SK-N-SH treated with all-trans-retinoic acid at 6 μM for 48 hours (cell line): ENCODE data around the gene MERTK.
"Not testable (repeated sequence)": the region's sequence is repeated elsewhere in the genome, so short reads cannot be mapped to it uniquely, and the experiment has no call there.

ENCODE experiments used
- ATAC-seq: fragments of 200-7000 bp; cut with Tn5 transposase; 3 replicates; pipeline ENCODE4 v1.9.1; 2020; ENCODE audit warnings: mild to moderate bottlenecking, moderate library complexity
- ARNTL ChIP-seq: fragments of 450-650 bp; formaldehyde crosslinking; IDR thresholded peaks from 2 replicates; pipeline ENCODE4 v1.5.0; 2020; ENCODE audit warnings: low read depth, mild to moderate bottlenecking, moderate library complexity, borderline replicate concordance
- OSR1 ChIP-seq: fragments of 250-450 bp; sonication (Bioruptor Pico); IDR thresholded peaks from 2 replicates; pipeline ENCODE4 v1.8.0; 2022; ENCODE audit warnings: moderate library complexity, mild to moderate bottlenecking, inconsistent platforms
- PPARA ChIP-seq: fragments of 250-450 bp; sonication (Bioruptor Pico); IDR thresholded peaks from 2 replicates; pipeline ENCODE4 v1.5.0; 2020; ENCODE audit warnings: mild to moderate bottlenecking, borderline replicate concordance
- RARB ChIP-seq: fragments of 250-450 bp; sonication (Bioruptor Pico); IDR thresholded peaks from 2 replicates; pipeline ENCODE4 v1.8.0; 2021; ENCODE audit warnings: mild to moderate bottlenecking, moderate library complexity
- TCF4 ChIP-seq: fragments of 250-450 bp; sonication (Bioruptor Pico); IDR thresholded peaks from 2 replicates; pipeline ENCODE4 v1.8.0; 2021; ENCODE audit warnings: mild to moderate bottlenecking, moderate library complexity, borderline replicate concordance
- TOX ChIP-seq: fragments of 250-450 bp; sonication (Bioruptor Pico); IDR thresholded peaks from 2 replicates; pipeline ENCODE4 v1.8.0; 2021; ENCODE audit warnings: mild to moderate bottlenecking, moderate library complexity, borderline replicate concordance
- ZFP3 ChIP-seq: fragments of 250-450 bp; sonication (Bioruptor Pico); IDR thresholded peaks from 2 replicates; pipeline ENCODE4 v1.5.0; 2020; ENCODE audit warnings: mild to moderate bottlenecking, moderate library complexity
- ZNF70 ChIP-seq: fragments of 450-650 bp; formaldehyde crosslinking; IDR thresholded peaks from 2 replicates; pipeline ENCODE4 v1.5.0; 2020; ENCODE audit warnings: mild to moderate bottlenecking, moderate library complexity
- ZNF8 ChIP-seq: fragments of 450-650 bp; formaldehyde crosslinking; IDR thresholded peaks from 2 replicates; pipeline ENCODE4 v1.5.0; 2020; ENCODE audit warnings: mild to moderate bottlenecking, moderate library complexity
- TF ChIP-seq, protein P1 (sequence below): fragments of 250-450 bp; sonication (Bioruptor Pico); IDR thresholded peaks from 2 replicates; pipeline ENCODE4 v1.8.0; 2021; ENCODE audit warnings: low read depth, mild to moderate bottlenecking, moderate library complexity, borderline replicate concordance
- TF ChIP-seq, protein P2 (sequence below): fragments of 250-450 bp; sonication (Bioruptor Pico); IDR thresholded peaks from 2 replicates; pipeline ENCODE4 v1.5.1; 2020; ENCODE audit warnings: low read depth, mild to moderate bottlenecking, moderate library complexity
- TF ChIP-seq, protein P3 (sequence below): fragments of 250-450 bp; sonication (Bioruptor Pico); IDR thresholded peaks from 2 replicates; pipeline ENCODE4 v1.5.1; 2021; ENCODE audit warnings: mild to moderate bottlenecking, moderate library complexity

Gene MERTK

DNA sequence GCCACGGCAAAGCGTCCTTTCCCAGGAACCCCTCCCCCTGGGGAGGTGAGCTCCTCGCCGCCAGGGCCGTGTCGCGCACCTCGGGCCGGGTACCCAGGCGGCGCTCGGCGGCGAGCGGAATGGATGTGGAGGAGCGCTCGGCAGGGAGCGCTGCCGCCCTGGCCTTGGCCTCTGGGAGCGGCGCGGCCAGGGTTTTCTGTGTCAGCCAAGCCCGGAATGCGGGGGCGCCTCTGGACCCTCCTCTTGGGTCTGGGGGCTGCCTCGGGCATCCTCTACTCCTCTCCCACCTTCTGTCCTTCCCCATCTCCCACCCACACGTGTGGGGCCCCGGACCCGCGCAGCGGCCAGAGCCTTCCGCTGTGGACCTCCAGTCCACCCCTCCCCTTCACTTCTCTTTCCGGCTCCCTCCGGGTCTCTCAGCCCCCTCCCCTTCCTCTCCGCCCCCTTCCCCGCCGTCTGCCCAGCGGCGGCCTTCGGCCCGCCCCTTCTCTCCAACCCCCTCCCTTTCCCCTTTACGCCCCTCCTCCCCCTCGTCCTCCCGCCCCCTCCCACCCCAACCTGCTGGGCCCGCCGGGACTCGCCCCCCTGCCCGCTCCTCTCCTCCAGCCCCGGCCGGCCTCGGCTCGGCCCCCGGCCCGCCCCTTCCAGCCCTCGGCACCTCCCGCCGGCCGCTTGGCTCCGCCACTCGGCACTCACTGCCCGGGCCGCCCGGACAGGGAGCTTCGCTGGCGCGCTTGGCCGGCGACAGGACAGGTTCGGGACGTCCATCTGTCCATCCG is at the start of gene MERTK:
MERTK (plus strand) TSS at position 684 of the 779 bp plus-strand sequence. CDS start 129 bp downstream, outside the sequence.
- TF ChIP-seq ZFP3 (CRISPR knock-in tag) = peak; percentile 19; the same call in 1 of the 2 replicates
- TF ChIP-seq, protein P1, sequence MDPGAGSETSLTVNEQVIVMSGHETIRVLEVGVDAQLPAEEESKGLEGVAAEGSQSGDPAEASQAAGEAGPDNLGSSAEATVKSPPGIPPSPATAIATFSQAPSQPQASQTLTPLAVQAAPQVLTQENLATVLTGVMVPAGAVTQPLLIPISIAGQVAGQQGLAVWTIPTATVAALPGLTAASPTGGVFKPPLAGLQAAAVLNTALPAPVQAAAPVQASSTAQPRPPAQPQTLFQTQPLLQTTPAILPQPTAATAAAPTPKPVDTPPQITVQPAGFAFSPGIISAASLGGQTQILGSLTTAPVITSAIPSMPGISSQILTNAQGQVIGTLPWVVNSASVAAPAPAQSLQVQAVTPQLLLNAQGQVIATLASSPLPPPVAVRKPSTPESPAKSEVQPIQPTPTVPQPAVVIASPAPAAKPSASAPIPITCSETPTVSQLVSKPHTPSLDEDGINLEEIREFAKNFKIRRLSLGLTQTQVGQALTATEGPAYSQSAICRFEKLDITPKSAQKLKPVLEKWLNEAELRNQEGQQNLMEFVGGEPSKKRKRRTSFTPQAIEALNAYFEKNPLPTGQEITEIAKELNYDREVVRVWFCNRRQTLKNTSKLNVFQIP (CRISPR knock-in tag) = no peak
- ATAC-seq = peak; percentile 92

DNA sequence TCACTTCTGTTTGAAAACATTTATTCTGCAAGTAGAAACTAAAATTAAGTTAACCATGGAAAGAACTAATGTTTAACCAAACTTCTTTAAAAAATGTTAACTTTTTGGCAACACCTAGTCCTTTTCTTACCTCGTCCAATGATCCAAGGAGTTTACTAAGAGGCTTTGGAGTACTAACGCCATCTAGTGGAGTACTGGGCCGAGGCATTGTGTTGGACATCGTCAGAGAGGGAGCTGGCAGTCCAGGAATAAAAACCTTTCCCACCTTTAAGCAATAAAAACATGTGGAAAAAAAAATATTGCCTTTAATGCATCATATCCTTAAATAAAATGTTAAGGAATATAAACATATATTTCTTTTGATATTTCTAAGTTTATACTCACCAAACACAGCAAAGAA is 47.8 kb upstream of the MERTK start:
- ATAC-seq = peak; percentile 96

DNA sequence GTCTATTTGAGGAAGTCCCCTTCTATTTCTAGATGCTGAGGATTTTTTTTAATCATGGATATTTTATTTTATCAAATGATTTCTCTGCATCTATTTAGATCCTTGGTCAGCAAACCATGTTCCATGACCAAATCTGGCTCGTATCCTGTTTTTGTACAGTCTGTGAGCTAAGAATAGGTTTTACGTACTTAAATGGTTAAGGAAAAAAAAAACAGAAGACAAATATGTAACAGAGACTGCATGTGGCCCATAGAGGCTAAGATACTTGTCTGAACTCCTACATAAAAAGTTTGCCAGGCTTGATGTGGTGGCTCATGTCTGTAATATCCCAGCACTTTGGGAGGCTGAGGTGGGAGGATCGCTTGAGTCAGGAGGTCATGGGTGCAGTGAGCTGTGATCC is 45.9 kb upstream of the MERTK start:
- ATAC-seq = not testable (repeated sequence)

DNA sequence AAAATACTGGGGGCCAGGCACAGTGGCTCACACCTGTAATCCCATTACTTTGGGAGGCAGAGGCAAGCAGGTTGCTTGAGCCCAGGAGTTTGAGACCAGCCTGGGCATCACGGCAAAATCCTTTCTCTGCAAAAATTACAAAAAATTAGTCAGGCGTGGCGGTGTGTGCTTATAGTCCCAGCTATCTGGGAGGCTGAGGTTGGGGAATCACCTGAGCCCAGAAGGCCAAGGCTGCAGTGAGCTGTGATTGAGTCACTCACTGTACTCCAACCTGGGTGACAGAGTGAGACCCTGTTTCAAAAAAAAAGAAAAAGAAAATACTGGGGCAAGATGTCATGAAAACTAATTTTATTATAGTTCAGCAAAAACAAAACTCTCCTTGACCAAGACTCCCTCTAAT is 38.4 kb upstream of the MERTK start:
- ATAC-seq = not testable (repeated sequence)

DNA sequence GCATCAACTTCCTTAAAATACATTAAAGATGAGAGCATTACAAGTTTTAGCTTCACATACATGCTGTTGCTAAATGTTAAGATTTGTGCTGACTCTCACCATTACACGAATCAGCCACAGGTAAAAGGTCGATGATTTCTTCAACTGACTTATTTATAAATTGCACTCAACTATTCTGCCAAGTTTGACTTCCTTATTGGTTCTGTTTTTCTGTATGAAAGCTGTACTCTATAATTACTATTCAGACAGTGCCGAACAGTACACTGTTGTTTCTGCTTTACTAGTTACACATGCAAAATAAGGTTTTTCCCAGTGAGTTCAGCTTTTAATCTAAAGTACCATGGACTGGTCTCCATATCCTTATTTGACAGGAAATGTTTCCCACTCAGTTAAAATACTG is 33.3 kb upstream of the MERTK start:
- ATAC-seq = not testable (repeated sequence)

DNA sequence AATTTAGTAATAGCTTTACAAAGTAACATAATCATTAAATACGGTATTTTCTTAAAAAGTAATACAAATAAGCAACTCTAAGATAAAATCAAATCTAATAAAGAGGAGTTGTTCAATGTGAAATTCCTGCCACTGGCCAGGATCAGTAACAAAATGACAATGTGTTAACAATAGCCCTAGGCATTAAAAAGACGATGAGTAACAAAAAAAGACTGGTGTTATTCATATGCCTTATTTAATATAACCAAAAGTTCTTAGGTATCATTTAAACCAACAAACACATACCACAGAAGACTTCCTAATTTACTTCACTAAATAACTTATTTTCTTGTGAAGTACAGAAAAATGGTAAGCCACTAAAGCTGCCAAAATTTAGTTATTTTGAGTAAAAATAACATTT is 25.6 kb upstream of the MERTK start:
- ATAC-seq = not testable (repeated sequence)

DNA sequence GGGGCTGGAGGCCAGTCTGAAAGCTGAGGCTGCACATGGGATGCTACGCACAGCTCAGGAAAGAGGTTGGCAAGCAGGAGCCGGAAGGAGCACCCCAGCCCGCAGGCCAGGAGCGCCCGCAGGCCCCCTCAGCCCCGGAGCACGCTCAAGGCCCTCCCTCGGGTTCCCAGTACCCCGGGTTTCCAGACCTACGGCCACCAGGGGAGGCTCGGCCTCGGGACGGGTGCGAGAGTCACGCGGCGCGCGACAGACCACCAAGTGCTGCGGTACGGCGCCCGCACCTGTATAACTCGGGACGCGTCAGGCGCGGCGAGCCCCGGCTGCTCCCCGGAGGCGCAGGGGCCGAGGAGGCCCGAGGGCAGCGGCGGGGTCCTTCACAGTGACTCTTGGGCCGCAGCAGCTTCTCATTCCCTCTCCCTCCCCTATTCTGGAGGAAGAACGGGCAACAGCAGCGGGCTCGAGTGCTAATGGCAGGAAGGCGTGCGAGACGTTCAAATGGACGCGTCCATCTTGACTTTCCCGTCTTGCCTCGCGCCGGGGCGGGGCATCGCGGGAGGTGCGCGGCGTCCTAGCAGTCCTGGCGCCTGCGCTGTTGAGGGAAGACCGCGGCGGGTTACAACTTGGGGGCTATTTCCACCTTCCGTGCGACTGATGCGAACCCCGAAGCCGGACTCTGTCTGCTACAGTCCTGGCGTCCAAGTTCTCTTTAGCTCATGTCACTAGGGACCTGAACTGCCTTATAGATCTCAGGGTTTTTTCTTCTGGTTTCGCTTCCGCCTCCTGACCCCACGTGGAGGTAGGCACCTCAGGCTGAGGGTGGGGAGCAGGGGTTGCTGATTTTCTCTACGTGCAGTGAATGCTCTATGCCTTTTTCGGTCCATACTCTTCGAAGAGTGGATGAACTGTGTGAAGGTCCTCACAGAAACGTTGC is 14.5 kb upstream of the MERTK start, which contains the start of gene ANAPC1:
ANAPC1 (minus strand) TSS at position 533 of the 931 bp plus-strand sequence. CDS start 3,368 bp downstream, outside the sequence.
- TF ChIP-seq, protein P2, sequence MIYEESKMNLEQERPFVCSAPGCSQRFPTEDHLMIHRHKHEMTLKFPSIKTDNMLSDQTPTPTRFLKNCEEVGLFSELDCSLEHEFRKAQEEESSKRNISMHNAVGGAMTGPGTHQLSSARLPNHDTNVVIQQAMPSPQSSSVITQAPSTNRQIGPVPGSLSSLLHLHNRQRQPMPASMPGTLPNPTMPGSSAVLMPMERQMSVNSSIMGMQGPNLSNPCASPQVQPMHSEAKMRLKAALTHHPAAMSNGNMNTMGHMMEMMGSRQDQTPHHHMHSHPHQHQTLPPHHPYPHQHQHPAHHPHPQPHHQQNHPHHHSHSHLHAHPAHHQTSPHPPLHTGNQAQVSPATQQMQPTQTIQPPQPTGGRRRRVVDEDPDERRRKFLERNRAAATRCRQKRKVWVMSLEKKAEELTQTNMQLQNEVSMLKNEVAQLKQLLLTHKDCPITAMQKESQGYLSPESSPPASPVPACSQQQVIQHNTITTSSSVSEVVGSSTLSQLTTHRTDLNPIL (CRISPR knock-in tag) = no peak
- TF ChIP-seq ZFP3 (CRISPR knock-in tag) (peak; percentile 26; the same call in 1 of the 2 replicates), PPARA (CRISPR knock-in tag) (no peak), OSR1 (CRISPR knock-in tag) (no peak)
- ATAC-seq = peak; percentile 98

DNA sequence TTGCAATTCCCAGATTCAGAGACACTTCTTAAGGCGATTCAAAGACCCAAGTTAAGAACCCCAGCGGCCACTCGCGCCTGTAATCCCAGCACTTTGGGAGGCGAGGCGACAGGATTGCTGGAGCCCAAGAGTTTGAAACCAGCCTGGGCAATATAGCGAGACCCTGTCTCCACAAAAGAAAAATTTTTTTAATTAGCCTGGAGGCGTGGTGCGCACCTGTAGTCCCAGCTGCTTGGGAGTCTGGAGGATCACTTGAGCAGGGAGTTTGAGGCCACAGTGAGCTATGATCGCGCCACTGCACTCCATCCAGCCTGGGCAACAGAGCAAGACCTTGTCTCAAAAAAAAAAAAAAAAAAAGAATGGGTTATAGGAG is 13.8 kb upstream of the MERTK start:
- no peak for TF ChIP-seq ZNF70 (CRISPR knock-in tag)
- TF ChIP-seq, protein P2 (CRISPR knock-in tag) = no peak
- no peak for TF ChIP-seq TOX (CRISPR knock-in tag)
- no peak for TF ChIP-seq ARNTL
- no peak for TF ChIP-seq ZNF8
- no peak for TF ChIP-seq TCF4 (CRISPR knock-in tag)
- TF ChIP-seq RARB (CRISPR knock-in tag) = no peak
- TF ChIP-seq, protein P1 (CRISPR knock-in tag) = no peak
- TF ChIP-seq, protein P3, sequence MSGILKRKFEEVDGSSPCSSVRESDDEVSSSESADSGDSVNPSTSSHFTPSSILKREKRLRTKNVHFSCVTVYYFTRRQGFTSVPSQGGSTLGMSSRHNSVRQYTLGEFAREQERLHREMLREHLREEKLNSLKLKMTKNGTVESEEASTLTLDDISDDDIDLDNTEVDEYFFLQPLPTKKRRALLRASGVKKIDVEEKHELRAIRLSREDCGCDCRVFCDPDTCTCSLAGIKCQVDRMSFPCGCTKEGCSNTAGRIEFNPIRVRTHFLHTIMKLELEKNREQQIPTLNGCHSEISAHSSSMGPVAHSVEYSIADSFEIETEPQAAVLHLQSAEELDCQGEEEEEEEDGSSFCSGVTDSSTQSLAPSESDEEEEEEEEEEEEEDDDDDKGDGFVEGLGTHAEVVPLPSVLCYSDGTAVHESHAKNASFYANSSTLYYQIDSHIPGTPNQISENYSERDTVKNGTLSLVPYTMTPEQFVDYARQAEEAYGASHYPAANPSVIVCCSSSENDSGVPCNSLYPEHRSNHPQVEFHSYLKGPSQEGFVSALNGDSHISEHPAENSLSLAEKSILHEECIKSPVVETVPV (CRISPR knock-in tag) = no peak
- TF ChIP-seq, all 23 proteins: peak for 0
- ATAC-seq = peak; percentile 37
